ENCODE data around the gene PLXNA4.

PLXNA4 gene

DNA sequence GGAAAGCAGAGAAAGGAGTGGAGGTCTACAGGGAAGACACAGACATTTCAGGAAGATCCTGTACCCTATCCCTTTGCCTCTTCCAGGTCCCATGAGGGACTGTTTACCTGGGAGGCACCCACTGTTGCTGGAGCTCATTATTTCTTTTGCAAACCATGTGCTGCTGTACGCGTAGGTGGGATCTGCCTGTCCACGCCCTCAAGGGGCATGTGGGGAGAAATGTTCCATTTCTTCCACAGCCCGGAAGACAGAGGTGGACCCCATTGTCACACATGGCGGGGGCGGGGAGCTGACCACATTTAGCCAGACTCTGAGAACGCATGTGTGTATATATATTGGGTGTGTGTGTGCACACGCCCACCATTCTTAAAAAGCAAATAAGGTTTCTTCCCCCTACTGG lies 2.0 kb downstream of the PLXNA4 start:
- no peak overlapping the region for H3K18ac ChIP-seq (ENCODE audit: low read length)
- no peak overlapping the region for H3K4ac ChIP-seq (ENCODE audit: low read depth, low read length)
- no peaks in the 10 kb centered on the region for H3K79me2 ChIP-seq (ENCODE audit: control insufficient read depth, insufficient read depth, low read length, poor library complexity)
- no peak overlapping the region for H2AK5ac ChIP-seq (ENCODE audit: low read length)
- no peak overlapping the region for H3K4me3 ChIP-seq (ENCODE audit: low read depth, low read length)
- no peak overlapping the region for H3K23ac ChIP-seq (ENCODE audit: low read length)
- H2BK12ac ChIP-seq (ENCODE audit: low read length): no peak overlapping the region
- no peak overlapping the region for H2BK5ac ChIP-seq (ENCODE audit: low read depth, low read length, poor library complexity)
- WGBS (ENCODE audit: extremely low coverage, insufficient coverage, insufficient read length): no CpG with 5 or more reads among the region's 8 CpGs
- H4K12ac ChIP-seq (ENCODE audit: low read depth, low read length): no peak overlapping the region
- H3K9ac ChIP-seq (ENCODE audit: low read length): no peak overlapping the region
- no peak overlapping the region for H4K8ac ChIP-seq (ENCODE audit: low read depth, low read length)
- H2AFZ ChIP-seq (ENCODE audit: insufficient read depth, low read length, poor library complexity): no peak overlapping the region
- no peak for DNase-seq
- no peak overlapping the region for H2BK120ac ChIP-seq (ENCODE audit: insufficient read depth, low read length, poor library complexity)
- H3K4me1 ChIP-seq (ENCODE audit: control insufficient read depth in 1 of 2, insufficient read depth in 2 of 2, low read length in 2 of 2): peaks cover 3% of the 10 kb centered on the region in 2 experiments
- no peaks in the 10 kb centered on the region for H3K36me3 ChIP-seq (ENCODE audit: control insufficient read depth in 1 of 2, insufficient read depth in 2 of 2, low read length in 2 of 2)
- H3K9me3 ChIP-seq (ENCODE audit: insufficient read depth, low read depth, low read length): no peaks in the 10 kb centered on the region
- peaks cover 77% of the 10 kb centered on the region for H3K27me3 ChIP-seq (ENCODE audit: insufficient read depth, low read length)
- no peak overlapping the region for H3K27ac ChIP-seq (ENCODE audit: low read depth, low read length)
- H3K14ac ChIP-seq (ENCODE audit: low read length): no peak overlapping the region
- no peaks in the 10 kb centered on the region for H3K79me1 ChIP-seq (ENCODE audit: low read length)
- no peak overlapping the region for H4K91ac ChIP-seq (ENCODE audit: low read depth, low read length)
- H3K4me2 ChIP-seq (ENCODE audit: low read length): no peak overlapping the region

DNA sequence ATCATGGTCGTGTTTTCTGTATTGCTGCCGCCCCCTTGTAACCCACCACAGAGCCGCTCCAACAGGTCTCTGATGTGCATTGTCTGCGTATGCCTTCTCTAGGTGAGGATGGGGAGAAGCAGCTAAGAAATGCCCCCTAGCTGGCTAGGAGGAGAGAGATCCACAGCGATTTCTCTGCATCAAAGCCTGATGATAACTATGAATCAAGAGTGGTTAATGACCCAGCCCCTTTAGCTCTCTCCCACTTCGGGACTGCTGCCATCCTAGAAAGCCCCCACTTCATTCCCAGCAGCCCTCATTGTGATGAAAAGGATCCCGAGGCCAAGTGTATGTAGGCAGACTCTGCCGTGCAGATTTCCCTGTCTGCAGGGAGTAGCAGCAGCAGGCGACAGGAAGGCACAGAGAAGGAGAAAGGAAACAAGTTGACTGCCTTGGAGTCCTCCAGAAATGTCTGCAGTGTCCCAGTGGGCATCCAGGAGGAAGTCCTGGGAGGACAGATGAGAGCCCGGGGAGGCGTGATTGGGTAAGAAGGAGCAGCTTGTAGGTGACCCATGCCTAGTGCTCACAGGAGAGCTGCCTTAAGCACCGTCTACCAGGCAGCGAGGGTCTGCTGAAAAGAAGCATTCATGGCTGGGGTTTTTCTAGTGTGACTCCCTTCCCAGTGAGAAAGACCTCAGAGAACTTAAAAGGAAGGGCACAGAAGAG lies 2.9 kb downstream of the PLXNA4 start:
- no peak overlapping the region for H3K9ac ChIP-seq (ENCODE audit: low read length)

DNA sequence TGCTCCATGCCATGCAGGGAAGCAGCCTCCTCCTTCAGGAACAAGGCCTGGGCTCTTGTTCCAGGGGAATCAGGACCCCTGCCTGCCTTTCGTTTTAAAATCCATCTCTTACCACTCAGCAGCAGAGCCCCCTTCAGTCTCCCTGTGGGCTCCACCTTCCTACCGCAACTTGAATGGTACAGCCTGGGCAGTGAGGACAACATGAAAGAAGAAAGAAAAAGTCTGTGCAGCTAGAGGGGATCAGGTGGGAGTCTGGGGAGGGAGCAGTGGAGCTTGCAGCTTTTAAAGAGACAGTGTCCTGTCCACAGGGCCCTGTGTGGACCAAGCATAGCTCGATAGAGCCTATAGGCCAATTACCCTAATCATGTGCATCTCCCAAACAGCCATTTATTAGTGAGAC lies 3.7 kb downstream of the PLXNA4 start:
- Histone ChIP-seq H4K91ac (ENCODE audit: low read depth, low read length) (no peak overlapping the region), H3K27me3 (ENCODE audit: insufficient read depth, low read length) (peaks cover 62% of the 10 kb centered on the region), H2AK5ac (ENCODE audit: low read length) (no peak overlapping the region), H3K14ac (ENCODE audit: low read length) (no peak overlapping the region), H3K4me2 (ENCODE audit: low read length) (no peak overlapping the region), H3K27ac (ENCODE audit: low read depth, low read length) (no peak overlapping the region), H2BK5ac (ENCODE audit: low read depth, low read length, poor library complexity) (no peak overlapping the region), H2AFZ (ENCODE audit: insufficient read depth, low read length, poor library complexity) (no peak overlapping the region), H3K36me3 (ENCODE audit: control insufficient read depth in 1 of 2, insufficient read depth in 2 of 2, low read length in 2 of 2) (no peaks in the 10 kb centered on the region), H4K8ac (ENCODE audit: low read depth, low read length) (no peak overlapping the region), H3K4me1 (ENCODE audit: control insufficient read depth in 1 of 2, insufficient read depth in 2 of 2, low read length in 2 of 2) (peaks cover 2 to 3% of the 10 kb centered on the region in 2 experiments), H3K79me1 (ENCODE audit: low read length) (no peaks in the 10 kb centered on the region), H3K9ac (ENCODE audit: low read length) (no peak overlapping the region), H3K79me2 (ENCODE audit: control insufficient read depth, insufficient read depth, low read length, poor library complexity) (no peaks in the 10 kb centered on the region), H3K4ac (ENCODE audit: low read depth, low read length) (no peak overlapping the region), H4K12ac (ENCODE audit: low read depth, low read length) (no peak overlapping the region), H2BK120ac (ENCODE audit: insufficient read depth, low read length, poor library complexity) (no peak overlapping the region), H2BK12ac (ENCODE audit: low read length) (no peak overlapping the region), H3K9me3 (ENCODE audit: insufficient read depth, low read depth, low read length) (no peaks in the 10 kb centered on the region), H3K18ac (ENCODE audit: low read length) (no peak overlapping the region), H3K23ac (ENCODE audit: low read length) (no peak overlapping the region), H3K4me3 (ENCODE audit: low read depth, low read length) (no peak overlapping the region)
- no CpG with 5 or more reads among the region's 3 CpGs for WGBS (ENCODE audit: extremely low coverage, insufficient coverage, insufficient read length)
- DNase-seq: no peak

More for the DNA sequence above, 2.9 kb downstream of the PLXNA4 start:
- no peak overlapping the region for H2BK120ac ChIP-seq (ENCODE audit: insufficient read depth, low read length, poor library complexity)
- no peaks in the 10 kb centered on the region for H3K36me3 ChIP-seq (ENCODE audit: control insufficient read depth in 1 of 2, insufficient read depth in 2 of 2, low read length in 2 of 2)
- no peaks in the 10 kb centered on the region for H3K79me2 ChIP-seq (ENCODE audit: control insufficient read depth, insufficient read depth, low read length, poor library complexity)
- WGBS (ENCODE audit: extremely low coverage, insufficient coverage, insufficient read length): no CpG with 5 or more reads among the region's 13 CpGs
- H3K27ac ChIP-seq (ENCODE audit: low read depth, low read length): no peak overlapping the region
- no peak overlapping the region for H2BK5ac ChIP-seq (ENCODE audit: low read depth, low read length, poor library complexity)
- H2AK5ac ChIP-seq (ENCODE audit: low read length): no peak overlapping the region
- no peak overlapping the region for H2AFZ ChIP-seq (ENCODE audit: insufficient read depth, low read length, poor library complexity)
- H3K4me1 ChIP-seq (ENCODE audit: control insufficient read depth in 1 of 2, insufficient read depth in 2 of 2, low read length in 2 of 2): peaks cover 3% of the 10 kb centered on the region in 2 experiments
- H3K14ac ChIP-seq (ENCODE audit: low read length): no peak overlapping the region
- H3K27me3 ChIP-seq (ENCODE audit: insufficient read depth, low read length): peaks cover 71% of the 10 kb centered on the region
- no peak overlapping the region for H3K4me2 ChIP-seq (ENCODE audit: low read length)
- no peak overlapping the region for H4K8ac ChIP-seq (ENCODE audit: low read depth, low read length)
- no peaks in the 10 kb centered on the region for H3K9me3 ChIP-seq (ENCODE audit: insufficient read depth, low read depth, low read length)
- no peak for DNase-seq
- H3K18ac ChIP-seq (ENCODE audit: low read length): no peak overlapping the region
- no peak overlapping the region for H3K4ac ChIP-seq (ENCODE audit: low read depth, low read length)
- H3K4me3 ChIP-seq (ENCODE audit: low read depth, low read length): no peak overlapping the region
- H2BK12ac ChIP-seq (ENCODE audit: low read length): no peak overlapping the region
- H4K91ac ChIP-seq (ENCODE audit: low read depth, low read length): no peak overlapping the region
- H4K12ac ChIP-seq (ENCODE audit: low read depth, low read length): no peak overlapping the region
- no peaks in the 10 kb centered on the region for H3K79me1 ChIP-seq (ENCODE audit: low read length)
- no peak overlapping the region for H3K23ac ChIP-seq (ENCODE audit: low read length)

DNA sequence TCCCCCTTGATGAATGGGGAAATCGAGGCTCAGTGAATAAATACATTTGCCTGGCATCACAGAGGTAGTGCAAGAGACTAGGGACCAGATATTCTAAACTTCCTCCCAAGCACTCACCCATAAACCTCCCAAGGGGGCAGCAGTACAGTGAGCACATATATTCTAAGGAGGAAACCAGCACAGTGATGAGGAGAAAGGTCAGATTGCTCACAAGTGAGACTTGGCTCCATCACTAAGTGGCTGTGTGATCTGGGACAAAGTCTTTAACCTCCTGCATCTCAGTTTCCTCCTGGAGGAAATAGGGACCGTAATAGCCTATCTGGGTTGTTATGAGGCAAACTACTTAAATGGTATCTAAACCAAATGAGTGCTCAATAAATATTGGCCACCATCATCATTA lies 4.3 kb downstream of the PLXNA4 start:
- H4K12ac ChIP-seq (ENCODE audit: low read depth, low read length): no peak overlapping the region
- no peak overlapping the region for H3K9ac ChIP-seq (ENCODE audit: low read length)
- peaks cover 0 to 3% of the 10 kb centered on the region in 2 experiments for H3K4me1 ChIP-seq (ENCODE audit: control insufficient read depth in 1 of 2, insufficient read depth in 2 of 2, low read length in 2 of 2)
- no peak overlapping the region for H3K23ac ChIP-seq (ENCODE audit: low read length)
- no peak overlapping the region for H3K4me3 ChIP-seq (ENCODE audit: low read depth, low read length)
- peaks cover 59% of the 10 kb centered on the region for H3K27me3 ChIP-seq (ENCODE audit: insufficient read depth, low read length)
- H2BK5ac ChIP-seq (ENCODE audit: low read depth, low read length, poor library complexity): no peak overlapping the region
- no peaks in the 10 kb centered on the region for H3K36me3 ChIP-seq (ENCODE audit: control insufficient read depth in 1 of 2, insufficient read depth in 2 of 2, low read length in 2 of 2)
- H3K4me2 ChIP-seq (ENCODE audit: low read length): no peak overlapping the region
- no peak overlapping the region for H3K14ac ChIP-seq (ENCODE audit: low read length)
- H3K79me2 ChIP-seq (ENCODE audit: control insufficient read depth, insufficient read depth, low read length, poor library complexity): no peaks in the 10 kb centered on the region
- no peak overlapping the region for H3K27ac ChIP-seq (ENCODE audit: low read depth, low read length)
- no CpG with 5 or more reads among the region's 2 CpGs for WGBS (ENCODE audit: extremely low coverage, insufficient coverage, insufficient read length)
- no peak overlapping the region for H3K4ac ChIP-seq (ENCODE audit: low read depth, low read length)
- DNase-seq: no peak
- H3K9me3 ChIP-seq (ENCODE audit: insufficient read depth, low read depth, low read length): no peaks in the 10 kb centered on the region
- no peak overlapping the region for H4K8ac ChIP-seq (ENCODE audit: low read depth, low read length)
- H2AK5ac ChIP-seq (ENCODE audit: low read length): no peak overlapping the region
- H3K79me1 ChIP-seq (ENCODE audit: low read length): no peaks in the 10 kb centered on the region
- H2BK12ac ChIP-seq (ENCODE audit: low read length): no peak overlapping the region
- H4K91ac ChIP-seq (ENCODE audit: low read depth, low read length): no peak overlapping the region
- no peak overlapping the region for H3K18ac ChIP-seq (ENCODE audit: low read length)
- no peak overlapping the region for H2BK120ac ChIP-seq (ENCODE audit: insufficient read depth, low read length, poor library complexity)
- no peak overlapping the region for H2AFZ ChIP-seq (ENCODE audit: insufficient read depth, low read length, poor library complexity)

Data from trophoblast cell (in vitro differentiated cells and primary cell).